Measurements from ENCODE around the gene PARD3.

- TF ChIP-seq NR2C2 (CRISPR knock-in tag; IDR thresholded peaks at IDR 0.05), result no peak
- no peak for TF ChIP-seq STAT6 (CRISPR knock-in tag; conservative IDR thresholded peaks at IDR 0.05; ENCODE audit: low read depth)
- no peak for TF ChIP-seq CTCF (IDR thresholded peaks at IDR 0.05)
- no peak for TF ChIP-seq MAX (CRISPR knock-in tag; IDR thresholded peaks at IDR 0.05)
- TF ChIP-seq MLX (CRISPR knock-in tag; IDR thresholded peaks at IDR 0.05), result no peak
- no peak for TF ChIP-seq USF2 (CRISPR knock-in tag; IDR thresholded peaks at IDR 0.05)
- TF ChIP-seq CREM (CRISPR knock-in tag; IDR thresholded peaks at IDR 0.05), result no peak
- TF ChIP-seq FOXP1 (CRISPR knock-in tag; IDR thresholded peaks at IDR 0.05; ENCODE audit: borderline replicate concordance), result no peak
- no peak for TF ChIP-seq ZNF232 (CRISPR knock-in tag; IDR thresholded peaks at IDR 0.05)
- no peak for TF ChIP-seq ATF2 (CRISPR knock-in tag; IDR thresholded peaks at IDR 0.05; ENCODE audit: borderline replicate concordance, low read depth)
- TF ChIP-seq ETV6 (CRISPR knock-in tag; IDR thresholded peaks at IDR 0.05), result no peak
- no peak for TF ChIP-seq SP1 (CRISPR knock-in tag; conservative IDR thresholded peaks at IDR 0.05)
Measured at GRCh38 chr10:34274906-34275305, 540.2 kb downstream of the PARD3 start.
